ENCODE results near the gene LRRC57. TPM values are rescaled to one million over a fixed set of nuclear protein-coding genes. Genes with fewer than 3 reads are reported as not detected.
A peak's percentile ranks its signal among the peaks of the same experiment; 100 is the strongest.

The LRRC57 gene
- total and polyA plus RNA-seq, 3 donors from 2014 or later, result 15.5 to 35.4 (median 26.7) TPM

DNA sequence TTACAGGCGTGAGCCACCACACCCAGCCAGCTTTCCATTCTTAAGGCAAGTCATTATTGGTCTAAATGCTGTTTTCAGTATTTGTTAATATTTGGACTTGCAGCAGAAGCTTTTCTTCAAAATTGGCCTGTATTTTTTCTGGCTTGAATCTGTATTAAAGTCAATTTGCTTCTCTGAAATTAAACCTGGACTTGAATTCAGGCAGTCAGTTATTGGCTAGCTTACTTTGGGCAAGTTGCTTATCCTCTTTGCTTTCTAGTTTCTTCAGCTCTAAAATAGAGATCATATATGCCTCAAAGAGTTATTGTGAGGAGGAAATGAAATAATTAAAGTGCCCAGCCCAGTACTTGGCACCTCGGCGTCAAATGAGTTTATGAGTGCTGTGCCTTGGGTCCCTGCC, 44.1 kb upstream of the LRRC57 start:
- H3K4me3 ChIP-seq, result no peak overlapping the region
- no peaks in the 10 kb centered on the region for H3K36me3 ChIP-seq (ENCODE audit: low read depth, missing control alignments)
- intact Hi-C loops (cut with DNase I; ENCODE audit: low total_unique reads), result no loop called here
- H3K4me1 ChIP-seq, result peaks cover 50% of the 10 kb centered on the region
- no peaks in the 10 kb centered on the region for H3K9me3 ChIP-seq
- DNase-seq, result no peak
- TF ChIP-seq, protein P1, sequence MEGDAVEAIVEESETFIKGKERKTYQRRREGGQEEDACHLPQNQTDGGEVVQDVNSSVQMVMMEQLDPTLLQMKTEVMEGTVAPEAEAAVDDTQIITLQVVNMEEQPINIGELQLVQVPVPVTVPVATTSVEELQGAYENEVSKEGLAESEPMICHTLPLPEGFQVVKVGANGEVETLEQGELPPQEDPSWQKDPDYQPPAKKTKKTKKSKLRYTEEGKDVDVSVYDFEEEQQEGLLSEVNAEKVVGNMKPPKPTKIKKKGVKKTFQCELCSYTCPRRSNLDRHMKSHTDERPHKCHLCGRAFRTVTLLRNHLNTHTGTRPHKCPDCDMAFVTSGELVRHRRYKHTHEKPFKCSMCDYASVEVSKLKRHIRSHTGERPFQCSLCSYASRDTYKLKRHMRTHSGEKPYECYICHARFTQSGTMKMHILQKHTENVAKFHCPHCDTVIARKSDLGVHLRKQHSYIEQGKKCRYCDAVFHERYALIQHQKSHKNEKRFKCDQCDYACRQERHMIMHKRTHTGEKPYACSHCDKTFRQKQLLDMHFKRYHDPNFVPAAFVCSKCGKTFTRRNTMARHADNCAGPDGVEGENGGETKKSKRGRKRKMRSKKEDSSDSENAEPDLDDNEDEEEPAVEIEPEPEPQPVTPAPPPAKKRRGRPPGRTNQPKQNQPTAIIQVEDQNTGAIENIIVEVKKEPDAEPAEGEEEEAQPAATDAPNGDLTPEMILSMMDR (IDR thresholded peaks at IDR 0.05), result no peak
- no peak for TF ChIP-seq POLR2A (IDR thresholded peaks at IDR 0.05)
- no peaks in the 10 kb centered on the region for H3K27me3 ChIP-seq
- peak overlapping the region; percentile 81 to 88 for H3K27ac ChIP-seq
- WGBS, 2 donors, result 53 to 66% methylated on average over 3 of the region's 3 CpGs

DNA sequence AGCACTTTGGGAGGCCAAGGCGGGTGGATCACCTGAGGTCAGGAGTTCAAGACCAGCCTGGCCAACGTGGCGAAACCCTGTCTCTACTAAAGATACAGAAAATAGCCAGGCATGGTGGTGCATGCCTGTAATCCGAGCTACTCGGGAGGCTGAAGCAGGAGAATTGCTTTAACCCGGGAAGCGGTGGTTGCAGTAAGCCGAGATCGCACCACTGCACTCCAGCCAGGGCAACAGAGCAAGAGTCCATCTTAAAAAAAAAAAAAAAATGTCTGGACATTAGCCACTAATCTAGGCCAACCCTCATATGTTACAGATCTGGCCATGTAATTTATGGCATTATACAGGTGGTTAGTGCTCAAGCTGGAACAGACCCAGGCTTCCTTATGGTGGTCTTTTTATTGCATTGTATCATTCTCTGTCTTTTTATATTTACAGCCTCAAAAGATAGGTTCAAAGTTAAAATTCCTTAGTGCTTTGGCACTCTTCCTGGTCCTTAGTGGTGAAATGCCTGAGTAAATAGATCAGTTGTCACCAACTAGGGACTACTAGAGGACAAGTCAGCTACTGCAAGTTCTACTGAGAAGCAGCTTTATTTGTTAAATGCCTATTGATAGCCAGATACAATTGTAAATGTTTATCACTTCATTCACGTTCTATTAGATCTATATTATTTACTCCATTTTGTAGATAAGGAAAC, 42.8 kb upstream of the LRRC57 start:
- H3K36me3 ChIP-seq (ENCODE audit: low read depth, missing control alignments), result no peaks in the 10 kb centered on the region
- H3K27ac ChIP-seq, result peak overlapping the region in 1 of 2 donors; percentile 88
- peaks cover 42% of the 10 kb centered on the region for H3K4me1 ChIP-seq
- H3K9me3 ChIP-seq, result no peaks in the 10 kb centered on the region
- 87 to 89% methylated on average over 10 of the region's 10 CpGs for WGBS, 2 donors
- TF ChIP-seq, protein P1 (IDR thresholded peaks at IDR 0.05), result peak in 1 of 3 experiments; percentile 26
- TF ChIP-seq POLR2A (IDR thresholded peaks at IDR 0.05), result no peak
- H3K4me3 ChIP-seq, result no peak overlapping the region
- no peak for DNase-seq
- H3K27me3 ChIP-seq, result no peaks in the 10 kb centered on the region
- intact Hi-C loops (cut with DNase I; ENCODE audit: low total_unique reads), result no loop called here

DNA sequence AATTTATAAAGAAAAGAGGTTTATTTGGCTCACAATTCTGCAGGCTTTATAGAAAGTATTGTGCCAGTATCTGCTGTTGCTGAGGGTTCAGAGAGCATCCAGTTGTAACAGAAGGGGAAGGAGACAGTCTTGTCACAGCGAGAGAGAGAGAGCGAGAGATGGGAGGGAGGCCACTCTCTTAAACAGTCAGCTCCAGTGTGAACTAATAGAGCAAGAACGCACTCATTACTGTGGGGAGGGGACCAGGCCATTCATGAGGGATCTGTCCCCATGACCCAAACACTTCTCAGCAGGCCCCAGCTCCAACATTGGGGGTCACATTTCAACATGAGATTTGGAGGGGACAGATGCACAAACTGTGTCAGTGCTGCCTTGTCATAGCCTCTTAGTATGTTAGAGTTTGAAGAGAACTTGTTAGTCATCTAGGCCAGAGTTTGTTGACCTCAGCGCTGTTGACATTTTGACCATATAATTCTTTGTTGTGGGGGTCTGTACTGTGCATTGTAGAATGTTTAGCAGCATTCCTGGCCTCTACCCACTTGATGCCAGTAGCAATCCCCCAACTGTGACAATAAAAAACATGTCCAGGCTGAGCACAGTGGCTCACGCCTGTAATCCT, 42.1 kb upstream of the LRRC57 start:
- H3K27ac ChIP-seq, result peak overlapping the region in 1 of 2 donors; percentile 48
- DNase-seq, result no peak
- no peak overlapping the region for H3K4me3 ChIP-seq
- H3K9me3 ChIP-seq, result no peaks in the 10 kb centered on the region
- TF ChIP-seq POLR2A (IDR thresholded peaks at IDR 0.05), result no peak
- TF ChIP-seq, protein P1 (IDR thresholded peaks at IDR 0.05), result no peak
- H3K36me3 ChIP-seq (ENCODE audit: low read depth, missing control alignments), result no peaks in the 10 kb centered on the region
- intact Hi-C loops (cut with DNase I; ENCODE audit: low total_unique reads), result no loop called here
- WGBS, 2 donors, result 86 to 93% methylated on average over 5 of the region's 5 CpGs
- H3K4me1 ChIP-seq, result peaks cover 35% of the 10 kb centered on the region
- H3K27me3 ChIP-seq, result no peaks in the 10 kb centered on the region

GRCh38 chr15:42584031-42584765, 35.6 kb upstream of the LRRC57 start:
- Histone ChIP-seq H3K4me1 (peaks cover 45% of the 10 kb centered on the region), H3K36me3 (ENCODE audit: low read depth, missing control alignments) (no peaks in the 10 kb centered on the region), H3K4me3 (no peak overlapping the region), H3K9me3 (no peaks in the 10 kb centered on the region), H3K27me3 (no peaks in the 10 kb centered on the region), H3K27ac (peak overlapping the region; percentile 76 to 78)
- DNase-seq, result no peak
- no peak for TF ChIP-seq POLR2A (IDR thresholded peaks at IDR 0.05)
- TF ChIP-seq, protein P1 (IDR thresholded peaks at IDR 0.05), result no peak
- intact Hi-C loops (cut with DNase I; ENCODE audit: low total_unique reads), result no loop called here
- WGBS, 2 donors, result 40 to 52% methylated on average over 4 of the region's 4 CpGs

Data from testis (tissue), 3 donors.